ENCODE data around the gene PROSER1.
"Not testable (repeated sequence)": the region's sequence is repeated elsewhere in the genome, so short reads cannot be mapped to it uniquely, and the experiment has no call there.

The PROSER1 gene

DNA sequence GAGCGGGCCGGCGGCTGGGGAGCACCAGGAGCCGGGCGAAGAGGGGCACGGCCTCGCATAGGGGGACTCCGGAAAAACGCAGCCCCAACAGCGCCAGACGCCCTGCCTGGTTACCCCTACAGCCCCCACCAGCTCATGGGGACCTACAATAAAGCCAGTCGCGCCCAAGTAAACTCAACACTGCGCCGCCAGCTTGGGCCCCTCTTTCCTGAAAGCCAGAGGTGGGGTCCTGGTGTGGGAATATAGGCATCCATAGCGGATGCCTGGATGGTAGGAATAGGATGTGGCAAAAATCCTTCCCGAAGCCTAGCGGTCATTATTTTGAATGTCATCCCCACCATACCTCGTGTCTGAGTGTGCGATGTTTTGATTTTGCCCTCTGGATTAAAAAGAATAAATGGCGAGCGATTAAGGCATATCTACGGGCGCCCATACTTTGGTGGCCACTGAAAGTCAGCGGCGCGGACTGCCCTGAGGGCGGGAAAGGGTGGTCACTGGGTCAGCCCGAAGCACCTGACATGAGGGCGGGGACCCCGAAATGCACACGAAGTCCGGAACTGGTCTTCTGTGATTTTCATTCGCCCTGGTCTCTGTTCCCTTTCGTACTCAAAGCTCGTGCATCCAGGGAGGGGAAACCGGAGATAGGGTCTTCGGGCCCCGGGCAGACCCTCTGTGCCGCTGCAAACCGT lies at the start of gene PROSER1, which contains the start of gene NHLRC3:
PROSER1 (minus strand) TSS at position 210 of the 689 bp plus-strand sequence. CDS start 847 bp downstream, outside the sequence.
NHLRC3 (plus strand) TSS at position 577 of the 689 bp plus-strand sequence. CDS start 184 bp downstream, outside the sequence.
- peak; percentile 74 to 77 for DNase-seq (ENCODE audit: low read depth in 2 of 2)

DNA sequence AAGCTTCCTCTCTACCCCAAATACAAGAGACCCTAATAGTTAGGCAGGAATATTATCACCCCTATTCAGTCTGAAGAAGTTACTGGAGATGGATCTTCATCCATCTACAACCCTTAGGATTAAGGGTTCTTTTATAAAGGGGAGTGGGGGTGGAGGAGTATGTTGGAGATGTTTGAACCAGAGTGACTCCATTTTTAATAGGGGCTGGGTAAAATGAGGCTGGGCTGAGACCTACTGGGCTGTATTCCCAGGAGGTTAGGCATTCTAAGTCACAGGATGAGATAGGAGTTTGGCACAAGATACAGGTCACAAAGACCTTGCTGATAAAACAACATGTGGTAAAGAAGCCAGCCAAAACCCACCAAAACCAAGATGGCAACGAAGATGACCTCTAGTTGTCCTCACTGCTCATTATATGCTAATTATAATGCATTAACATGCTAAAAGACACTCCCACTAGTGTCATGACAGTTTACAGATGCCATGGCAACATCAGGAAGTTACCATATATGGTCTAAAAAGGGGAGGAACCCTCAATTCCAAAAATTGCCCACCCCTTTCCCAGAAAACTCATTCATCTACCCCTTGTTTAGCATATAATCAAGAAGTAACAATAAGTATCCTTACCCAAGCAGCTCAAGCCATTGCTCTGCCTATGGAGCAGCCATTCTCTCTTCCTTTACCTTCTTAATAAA lies 48.5 kb upstream of the PROSER1 start:
- not testable (repeated sequence) for DNase-seq (ENCODE audit: low read depth in 2 of 2)

DNA sequence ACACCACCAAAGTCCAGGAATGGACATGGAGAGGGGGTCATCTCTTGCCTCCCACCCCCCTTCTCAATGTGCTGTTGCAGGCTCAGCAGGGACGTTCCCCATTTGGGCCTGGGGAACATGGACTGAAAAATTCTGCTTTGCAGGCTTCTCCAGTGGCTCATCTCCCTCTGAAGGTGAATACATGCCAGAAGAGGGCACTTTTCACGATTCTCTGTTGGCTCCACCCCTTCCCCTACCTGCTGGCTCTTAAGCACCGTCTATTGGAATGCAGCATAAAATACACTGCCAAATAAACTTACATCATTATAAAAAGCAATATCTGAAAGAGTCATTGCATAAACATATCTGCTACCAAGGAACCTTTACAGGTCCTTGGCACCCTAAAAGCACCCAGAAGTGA lies 36.1 kb upstream of the PROSER1 start:
- no peak for DNase-seq (ENCODE audit: low read depth in 2 of 2)

DNA sequence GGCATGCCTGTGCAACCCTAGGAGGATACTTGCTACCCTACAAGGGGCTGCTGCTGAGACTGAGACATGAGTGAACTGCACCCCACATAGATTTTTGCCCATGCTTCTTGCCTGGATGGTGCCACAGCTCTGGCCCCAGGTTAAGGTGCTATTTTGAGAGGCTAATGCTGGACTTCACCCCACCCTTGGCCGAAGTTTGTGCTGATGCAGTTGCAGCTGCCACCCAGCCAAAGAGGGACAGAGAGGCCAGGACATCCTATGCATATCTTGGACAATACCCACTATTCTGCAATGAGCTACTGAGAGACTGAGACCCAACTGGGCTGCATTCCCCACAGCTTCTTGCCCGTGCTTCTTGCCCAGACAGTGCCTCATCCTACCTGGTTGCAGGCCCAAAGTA lies 35.0 kb upstream of the PROSER1 start:
- no peak for DNase-seq (ENCODE audit: low read depth in 2 of 2)

DNA sequence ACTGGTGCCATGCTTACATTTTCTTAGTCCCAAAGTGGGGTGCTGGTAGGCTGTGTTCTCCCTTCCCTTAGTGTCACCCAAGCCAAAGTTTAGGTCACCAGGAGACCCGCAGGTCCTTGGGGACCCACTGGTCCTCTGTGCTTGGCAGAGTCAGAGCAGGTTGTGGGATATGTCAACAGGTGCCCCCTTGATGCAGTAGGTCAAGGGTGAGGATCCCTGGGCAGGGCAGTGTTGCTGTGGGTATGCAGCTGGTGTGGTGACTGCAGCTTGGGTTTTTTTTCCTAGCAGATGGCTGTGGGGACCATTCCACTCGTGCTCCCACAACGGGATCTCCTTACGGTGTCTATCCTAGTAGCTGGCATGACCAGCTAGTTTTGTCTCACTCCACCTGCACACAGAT lies 24.1 kb upstream of the PROSER1 start:
- no peak for DNase-seq (ENCODE audit: low read depth in 2 of 2)

DNA sequence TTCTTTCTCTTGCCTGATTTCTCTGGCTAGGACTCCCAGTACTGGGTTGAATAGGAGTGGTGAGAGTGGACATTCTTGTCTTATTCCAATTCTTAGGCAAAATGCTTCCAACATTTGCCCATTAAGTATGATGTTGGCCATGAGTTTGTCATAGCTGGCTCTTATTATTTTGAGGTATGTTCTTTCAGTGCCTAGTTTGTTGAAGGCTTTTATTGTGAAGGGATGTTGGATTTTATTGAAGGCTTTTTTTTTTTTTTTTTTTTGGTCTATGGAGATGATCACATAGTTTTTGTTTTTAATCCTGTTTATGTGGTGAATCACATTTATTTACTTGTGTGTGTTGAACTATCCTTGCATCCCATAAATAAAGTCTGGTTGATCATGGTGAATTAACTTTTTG lies 20.2 kb upstream of the PROSER1 start:
- DNase-seq (ENCODE audit: low read depth in 2 of 2): no peak

DNA sequence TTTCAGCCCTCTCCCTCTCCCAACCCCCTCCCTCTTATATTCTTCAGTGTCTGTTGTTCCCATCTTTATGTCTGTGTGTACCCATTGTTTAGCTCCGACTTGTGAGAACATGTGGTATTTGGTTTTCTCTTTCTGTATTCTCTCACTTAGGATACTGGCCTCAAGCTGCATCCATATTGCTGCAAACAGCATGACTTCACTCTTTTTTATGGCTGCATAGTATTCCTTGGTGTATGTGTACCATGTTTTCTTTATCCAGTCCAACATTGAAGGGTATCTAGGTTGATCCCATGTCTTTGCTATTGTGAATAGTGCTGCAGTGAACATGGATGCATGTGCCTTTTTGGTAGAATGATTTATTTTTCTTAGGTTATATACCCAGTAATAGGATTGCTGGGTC lies 18.1 kb upstream of the PROSER1 start:
- no peak for DNase-seq (ENCODE audit: low read depth in 2 of 2)

DNA sequence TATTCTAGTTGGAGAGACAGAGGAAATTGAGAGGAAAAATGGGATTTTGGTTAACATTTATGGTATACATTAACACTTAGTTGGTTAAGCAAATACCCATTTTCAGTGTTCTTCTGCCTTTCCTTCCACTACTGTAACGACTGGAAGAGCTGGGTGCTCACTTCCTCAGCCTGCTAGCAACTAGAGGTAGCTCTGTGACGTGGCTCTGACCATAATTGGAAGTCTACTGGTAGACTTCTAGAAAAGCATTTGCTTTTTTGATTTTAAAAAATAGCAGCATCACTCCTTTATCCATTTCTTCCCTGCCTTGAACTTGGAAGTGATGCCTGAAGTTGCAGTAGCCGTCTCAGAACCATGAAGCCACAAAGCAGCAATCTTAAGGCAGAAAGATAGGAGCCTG lies 16.2 kb upstream of the PROSER1 start:
- DNase-seq (ENCODE audit: low read depth in 2 of 2): no peak

DNA sequence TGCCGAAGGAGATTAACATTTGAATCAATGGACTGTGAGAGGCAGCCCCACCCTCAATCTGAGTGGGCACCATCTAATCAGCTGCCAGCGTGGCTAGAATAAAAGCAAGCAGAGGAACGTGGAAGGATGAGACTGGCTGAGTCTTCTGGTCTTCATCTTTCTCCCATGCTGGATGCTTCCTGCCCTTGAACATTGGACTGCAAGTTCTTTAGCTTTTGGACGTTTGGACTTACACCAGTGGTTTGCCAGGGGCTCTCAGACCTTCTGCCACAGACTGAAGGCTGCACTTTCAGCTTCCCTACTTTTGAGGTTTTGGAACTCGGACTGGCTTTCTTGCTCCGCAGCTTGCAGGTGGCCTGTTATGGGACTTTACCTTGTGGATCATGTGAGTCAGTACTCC lies 15.1 kb upstream of the PROSER1 start:
- DNase-seq (ENCODE audit: low read depth in 2 of 2): no peak

DNA sequence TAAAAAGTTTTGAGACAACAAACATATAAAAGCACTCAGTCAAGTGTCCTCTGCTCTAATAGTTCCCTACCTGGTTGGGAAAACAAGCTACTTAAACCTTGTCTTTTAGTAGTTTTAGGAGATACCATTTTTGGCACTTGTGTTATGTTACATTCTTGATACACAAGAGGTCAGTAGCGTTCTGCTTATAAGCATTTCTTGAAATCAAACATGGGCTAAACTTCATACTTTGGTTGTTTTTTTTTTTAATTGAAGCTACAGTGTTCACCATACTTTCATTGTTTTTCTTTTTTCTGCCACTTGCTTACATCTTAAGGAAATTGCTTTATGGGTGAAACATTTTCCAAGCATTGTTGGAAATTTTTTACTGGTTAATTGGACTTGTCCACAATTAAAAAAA lies 13.3 kb upstream of the PROSER1 start:
- DNase-seq (ENCODE audit: low read depth in 2 of 2): no peak

DNA sequence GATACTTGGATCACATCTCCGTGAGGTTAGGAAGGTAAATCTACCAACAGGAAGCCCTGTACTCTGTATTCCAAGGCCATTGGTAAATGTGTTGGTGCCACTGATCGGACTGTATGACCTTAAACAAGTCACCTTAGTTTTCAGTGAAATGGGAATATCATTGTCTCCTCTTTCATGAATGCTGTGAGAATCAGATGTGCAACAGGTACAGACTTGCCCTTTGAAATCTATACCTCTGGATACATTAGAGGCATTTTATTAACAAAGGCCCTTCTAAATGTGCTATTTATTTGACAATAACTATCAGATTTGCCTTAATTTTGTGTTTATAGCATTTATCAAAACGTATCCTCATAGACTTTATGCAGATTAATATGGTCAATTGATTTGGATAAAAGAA lies 11.4 kb upstream of the PROSER1 start:
- no peak for DNase-seq (ENCODE audit: low read depth in 2 of 2)

DNA sequence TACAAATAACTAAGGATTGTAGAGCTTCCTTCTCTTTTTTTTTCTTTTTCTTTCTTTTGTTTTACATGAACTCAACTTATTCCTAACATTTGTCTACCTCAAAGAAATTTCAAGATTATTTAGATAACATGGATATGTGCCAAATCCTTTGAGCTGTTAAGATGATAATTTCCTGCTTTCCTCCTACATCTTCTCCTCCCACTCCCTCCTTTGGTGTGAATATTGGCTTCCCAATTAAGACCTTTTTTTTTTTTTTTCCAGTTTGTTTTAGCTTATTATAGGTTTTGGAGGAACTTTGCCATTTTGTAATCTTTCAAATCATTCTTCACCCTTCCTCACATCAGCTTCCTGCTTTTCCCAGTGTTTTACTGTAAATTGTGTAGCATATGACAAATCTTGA lies 10.9 kb upstream of the PROSER1 start:
- no peak for DNase-seq (ENCODE audit: low read depth in 2 of 2)

DNA sequence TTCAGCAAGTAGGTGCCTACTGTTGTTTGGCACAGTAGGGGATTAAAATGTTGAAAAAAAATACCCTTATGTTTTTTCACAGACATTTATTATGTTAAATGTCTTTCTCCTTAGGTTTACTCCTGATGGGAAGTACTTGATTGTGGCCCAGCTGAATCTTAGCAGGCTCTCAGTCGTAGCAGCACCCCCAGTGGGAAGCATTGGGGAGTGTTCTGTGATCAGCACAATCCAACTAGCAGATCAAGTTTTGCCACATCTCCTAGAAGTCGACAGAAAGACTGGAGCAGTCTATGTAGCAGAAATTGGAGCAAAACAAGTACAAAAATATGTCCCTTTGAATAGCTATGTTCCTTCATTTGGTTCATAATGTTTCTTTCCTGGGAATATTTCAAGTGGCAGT lies 9.7 kb upstream of the PROSER1 start:
- no peak for DNase-seq (ENCODE audit: low read depth in 2 of 2)

DNA sequence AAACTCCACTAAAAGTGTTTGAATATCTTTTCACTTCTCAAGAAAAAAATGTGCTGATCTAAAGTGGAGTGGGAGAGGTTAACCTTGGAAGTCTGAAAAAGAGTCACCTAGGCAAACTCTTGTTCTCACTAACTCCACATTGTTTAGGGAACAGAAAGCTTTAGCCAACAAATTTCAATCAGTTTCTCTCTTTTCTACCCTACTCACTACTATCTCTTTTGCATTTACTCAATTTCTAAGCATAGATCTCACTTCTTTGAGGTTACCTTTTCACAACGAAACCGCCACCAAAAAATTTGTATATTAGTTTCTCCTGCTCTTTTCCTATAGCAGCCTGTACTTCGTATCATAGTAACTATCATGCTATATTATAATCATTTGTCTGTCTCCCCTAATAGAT lies 6.6 kb upstream of the PROSER1 start:
- no peak for DNase-seq (ENCODE audit: low read depth in 2 of 2)

DNA sequence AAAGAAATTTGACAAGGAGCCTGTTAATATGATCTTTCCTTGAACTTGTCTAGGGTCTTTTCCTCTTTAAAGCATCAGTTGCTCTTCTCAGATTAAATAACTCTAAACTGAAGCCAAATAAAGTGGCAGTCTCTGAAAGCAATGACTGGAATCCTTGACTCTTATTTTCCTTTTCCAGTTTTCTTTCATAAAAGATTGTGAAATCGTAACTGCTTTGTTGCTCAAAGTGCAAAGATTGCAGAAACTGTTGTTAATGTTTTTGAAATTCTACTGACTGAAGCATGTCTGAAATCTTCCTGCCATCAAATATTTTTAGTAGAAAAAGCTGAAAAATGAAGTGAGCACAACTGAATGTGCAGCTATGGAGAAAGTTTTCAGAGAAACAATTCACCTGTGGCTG lies 2.3 kb upstream of the PROSER1 start:
- no peak for DNase-seq (ENCODE audit: low read depth in 2 of 2)

DNA sequence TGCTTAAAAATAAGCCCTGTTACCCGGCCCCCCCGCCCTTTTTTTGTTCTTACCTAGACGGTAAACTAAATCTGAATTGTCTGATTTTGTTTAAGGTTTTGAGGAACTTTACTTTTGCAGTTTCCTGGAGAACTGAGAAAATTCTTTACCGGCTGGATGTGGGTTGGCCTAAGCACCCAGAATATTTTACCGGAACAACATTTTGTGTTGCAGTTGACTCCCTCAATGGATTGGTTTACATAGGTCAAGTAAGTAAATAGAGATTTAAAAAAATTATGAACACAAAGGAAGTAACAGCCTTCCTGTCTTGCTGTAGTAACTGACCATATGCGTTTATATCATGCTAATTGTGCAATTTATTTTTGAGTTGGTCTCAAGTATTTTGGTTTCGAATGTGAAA lies 1.2 kb upstream of the PROSER1 start:
- no peak for DNase-seq (ENCODE audit: low read depth in 2 of 2)

DNA sequence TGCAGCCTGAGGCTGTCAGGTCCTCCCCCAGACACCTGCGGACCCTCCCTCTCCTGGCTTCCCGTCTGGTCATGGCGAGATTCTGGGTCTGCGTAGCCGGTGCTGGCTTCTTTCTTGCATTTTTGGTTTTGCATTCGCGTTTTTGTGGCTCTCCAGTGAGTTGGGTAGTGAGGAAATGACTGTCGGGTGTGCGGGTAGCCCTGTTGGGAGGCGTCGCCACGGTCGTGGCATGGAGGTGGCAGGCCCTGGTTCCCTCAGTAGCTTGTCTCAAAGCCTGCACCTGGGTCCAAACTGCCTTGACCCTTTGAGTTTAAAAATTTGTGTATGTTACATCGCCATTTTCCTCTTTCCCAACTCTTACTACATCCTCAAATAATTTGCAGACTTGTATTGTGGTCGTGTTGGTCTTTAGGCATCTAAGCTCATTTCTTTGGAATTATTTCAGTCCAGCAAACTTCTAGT lies 711 bp upstream of the PROSER1 start:
- DNase-seq (ENCODE audit: low read depth in 2 of 2): peak in 1 of 2 donors; percentile 16

DNA sequence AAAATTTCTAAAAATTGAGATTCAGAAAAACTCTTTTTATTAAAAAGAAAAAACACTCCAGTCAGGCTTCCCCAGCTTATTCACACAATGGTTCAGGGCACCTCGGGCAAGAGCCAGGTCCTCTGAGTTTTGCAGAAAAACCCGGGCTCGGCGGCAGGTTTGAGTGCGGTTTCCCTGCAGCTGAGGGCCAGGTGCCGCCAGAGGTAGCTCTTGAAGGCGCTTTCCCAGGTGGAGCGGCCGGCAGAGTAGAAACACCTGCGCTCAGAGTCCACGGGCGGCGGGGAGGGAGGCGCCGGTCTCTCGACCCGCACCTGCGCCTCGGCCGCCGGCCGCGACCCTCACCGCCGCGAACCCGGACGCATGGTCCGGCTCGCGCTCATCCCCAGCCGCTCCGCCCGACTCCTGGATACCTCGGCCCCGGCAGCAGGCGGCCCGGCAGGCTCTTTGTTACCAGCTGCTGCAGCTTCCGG lies 444 bp downstream of the PROSER1 start:
- no peak for DNase-seq (ENCODE audit: low read depth in 2 of 2)

DNA sequence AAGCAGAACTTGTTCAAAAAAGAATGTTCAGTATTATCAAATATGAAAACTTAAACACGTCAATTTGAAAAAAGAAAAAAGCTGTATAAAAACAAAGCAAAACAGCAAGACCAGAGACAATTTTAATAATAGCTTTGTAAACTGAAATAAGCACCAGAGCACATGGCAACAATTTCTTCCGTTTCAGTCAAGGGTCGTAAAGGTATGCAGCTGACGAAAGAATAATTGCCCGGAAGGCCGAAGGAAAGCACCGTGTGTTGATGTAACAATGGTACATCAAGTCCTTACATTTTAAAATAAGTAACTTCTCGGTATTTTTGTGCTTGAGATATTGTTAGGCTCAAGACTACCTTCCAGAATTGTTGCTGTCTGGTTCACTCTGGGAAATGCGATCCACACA lies 1.7 kb downstream of the PROSER1 start:
- DNase-seq (ENCODE audit: low read depth in 2 of 2): no peak

DNA sequence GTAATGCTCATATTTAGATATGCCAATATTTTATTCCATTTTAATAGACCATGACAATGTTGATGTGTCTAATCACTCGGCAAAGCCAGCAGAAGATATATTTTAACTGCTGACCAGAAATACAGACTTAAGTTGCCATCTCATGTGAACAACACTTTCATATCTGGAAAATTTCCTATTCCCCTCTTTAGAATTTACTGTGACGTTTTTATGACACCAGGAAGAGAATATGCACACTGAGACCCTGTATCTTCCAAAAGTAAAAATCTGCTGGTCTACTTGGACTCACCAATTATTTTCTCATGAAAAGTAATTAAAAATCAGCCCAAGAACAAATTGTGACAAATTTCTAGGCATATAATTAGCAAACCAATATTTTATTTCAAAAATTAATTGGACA lies 2.1 kb downstream of the PROSER1 start:
- DNase-seq (ENCODE audit: low read depth in 2 of 2): no peak

DNA sequence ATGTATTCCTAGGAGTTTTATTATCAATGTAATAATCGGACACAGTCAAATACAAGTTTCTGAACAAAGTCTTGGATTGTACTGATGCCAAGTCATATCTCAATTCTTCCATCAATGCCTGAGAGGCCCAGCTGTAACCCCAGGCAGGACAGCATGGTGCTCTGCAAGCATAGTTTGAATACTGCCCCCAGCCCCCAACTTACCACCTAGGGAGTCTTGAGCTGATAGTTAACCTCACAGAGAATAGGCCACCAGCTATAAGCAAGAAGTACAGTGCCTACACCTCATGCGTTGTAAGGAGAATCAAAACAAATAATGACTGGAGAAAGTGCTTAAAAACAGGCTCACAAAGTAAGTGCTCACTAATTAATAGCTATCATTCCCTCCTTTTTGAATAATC lies 2.7 kb downstream of the PROSER1 start:
- DNase-seq (ENCODE audit: low read depth in 2 of 2): no peak

DNA sequence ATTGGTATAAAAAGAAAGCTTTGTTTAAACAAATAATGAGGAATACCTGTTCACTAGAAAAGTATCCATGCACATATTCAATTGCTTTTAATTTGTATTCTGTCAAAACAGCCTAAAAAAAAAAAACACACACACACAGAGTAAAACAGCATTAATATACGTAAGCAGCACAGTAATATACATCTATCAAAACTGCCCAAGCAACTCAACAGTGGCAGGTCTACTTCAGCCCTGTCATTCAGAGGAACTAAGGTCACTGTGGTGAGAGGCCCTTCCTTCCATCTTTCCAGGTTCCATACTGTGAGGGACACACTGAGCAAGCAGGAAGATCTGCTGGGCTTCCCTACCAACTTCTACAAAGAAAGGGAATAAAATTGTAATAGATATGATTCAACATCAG lies 3.8 kb downstream of the PROSER1 start:
- no peak for DNase-seq (ENCODE audit: low read depth in 2 of 2)

DNA sequence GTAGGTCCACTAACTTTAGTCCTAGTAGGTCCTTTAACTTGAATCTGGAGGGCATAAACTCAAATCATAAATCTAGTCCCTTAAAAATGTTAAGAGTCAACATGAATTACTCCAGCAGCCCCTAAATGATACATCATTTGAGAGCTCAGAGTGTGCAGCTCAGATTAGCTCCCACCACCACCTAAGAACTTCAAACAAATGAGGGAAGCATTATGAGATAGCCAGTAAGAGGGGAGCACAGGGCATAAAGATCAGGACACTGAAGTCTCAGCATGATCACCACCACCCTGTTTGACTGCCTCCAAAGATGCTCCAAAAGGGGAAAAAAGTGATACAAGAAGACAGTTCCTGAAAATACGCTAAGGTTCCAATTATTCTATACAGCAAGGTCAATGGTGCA lies 5.7 kb downstream of the PROSER1 start:
- no peak for DNase-seq (ENCODE audit: low read depth in 2 of 2)

Measured in stimulated activated CD8-positive, alpha-beta memory T cell treated with anti-CD3 and anti-CD28 coated beads, Interleukin-7, amount 100 ng/mL, for 4 hours (primary cell).